ENCODE results near the gene KLF1. TPM values are rescaled to one million over a fixed set of nuclear protein-coding genes. Genes with fewer than 3 reads are reported as not detected.

KLF1 gene
- polyA plus RNA-seq, 2 of the 4 experiments (the other 2 are of a cell fraction), result not detected

- WGBS (ENCODE audit: missing lambda C conversion rate), result 95% methylated on average over 12 of the region's 12 CpGs
- H3K4me1 ChIP-seq, result no peaks in the 10 kb centered on the region
- no peak overlapping the region; the same call in 2 of the 3 replicates for H3K4me3 ChIP-seq
- no peak for ATAC-seq
- no peak for TF ChIP-seq E2F6 (IDR thresholded peaks at IDR 0.05; ENCODE audit: borderline replicate concordance, low read depth)
- no peak for TF ChIP-seq SMC3 (IDR thresholded peaks at IDR 0.05)
- no peak for TF ChIP-seq CHD4 (IDR thresholded peaks at IDR 0.05; ENCODE audit: borderline replicate concordance)
- TF ChIP-seq POLR2A (IDR thresholded peaks at IDR 0.05; ENCODE audit: low read length), result no peak
- TF ChIP-seq USF2 (IDR thresholded peaks at IDR 0.05), result no peak
- no peak for TF ChIP-seq ESRRA (IDR thresholded peaks at IDR 0.05; ENCODE audit: borderline replicate concordance, low read length)
- no peak for TF ChIP-seq ATOH8 (CRISPR knock-in tag; IDR thresholded peaks at IDR 0.05; ENCODE audit: low read depth)
- no peak for TF ChIP-seq GATA3 (IDR thresholded peaks at IDR 0.05; ENCODE audit: borderline replicate concordance)
- no peak for TF ChIP-seq NR3C1 (IDR thresholded peaks at IDR 0.05)
- FAIRE-seq, result no peak
- peak overlapping the region; percentile 65 for H3K4me2 ChIP-seq
- H3K9me3 ChIP-seq, result peaks cover 9% of the 10 kb centered on the region; the same call in 2 of the 3 replicates
- CTCF ChIA-PET, result interaction anchor here (0.6 to 4.5 kb wide), 18 partner anchors 8 to 118 kb away, joined by 3 to 17 read pairs (median 3); partner anchors contain the start of gene RTBDN
- POLR2A ChIA-PET, result interaction anchor here (0.6 kb wide), 1 partner anchor 80 kb away, joined by 3 read pairs; no protein-coding TSS in a partner anchor
- no peak overlapping the region for H3K27ac ChIP-seq
- DNase-seq (ENCODE audit: low read depth in 1 of 2, low spot score in 1 of 2), result no peak
Measured at GRCh38 chr19:12884627-12884925, 2.4 kb downstream of the KLF1 start.

- FAIRE-seq (no peak), ATAC-seq (no peak), DNase-seq (ENCODE audit: low read depth in 1 of 2, low spot score in 1 of 2) (no peak)
- no peak overlapping the region for H3K4me3 ChIP-seq
- TF ChIP-seq CBX2 (IDR thresholded peaks at IDR 0.05; ENCODE audit: borderline replicate concordance, low read depth) (no peak), EP300 (IDR thresholded peaks at IDR 0.05) (no peak), POLR2AphosphoS2 (conservative IDR thresholded peaks at IDR 0.05; ENCODE audit: low read length) (no peak), MAZ (IDR thresholded peaks at IDR 0.05; ENCODE audit: borderline replicate concordance, low read depth, low read length) (no peak), NPAS2 (CRISPR knock-in tag; IDR thresholded peaks at IDR 0.05; ENCODE audit: borderline replicate concordance) (no peak), FOSB (CRISPR knock-in tag; IDR thresholded peaks at IDR 0.05) (no peak), NFE2L2 (conservative IDR thresholded peaks at IDR 0.05; ENCODE audit: low read length) (no peak), HES2 (IDR thresholded peaks at IDR 0.05) (no peak), JUN (IDR thresholded peaks at IDR 0.05) (no peak), HMGXB4 (CRISPR knock-in tag; IDR thresholded peaks at IDR 0.05; ENCODE audit: borderline replicate concordance) (no peak), ZSCAN20 (CRISPR knock-in tag; IDR thresholded peaks at IDR 0.05) (no peak), SMC3 (IDR thresholded peaks at IDR 0.05) (no peak), CEBPB (IDR thresholded peaks at IDR 0.05) (no peak), PBX3 (IDR thresholded peaks at IDR 0.05) (no peak), MAX (IDR thresholded peaks at IDR 0.05) (no peak), KDM5A (IDR thresholded peaks at IDR 0.05) (no peak), CTCF (IDR thresholded peaks at IDR 0.05) (no peak), ZNF302 (CRISPR knock-in tag; IDR thresholded peaks at IDR 0.05) (no peak), CHD2 (IDR thresholded peaks at IDR 0.05; ENCODE audit: low read length, partially characterized antibody) (no peak), CHD4 (IDR thresholded peaks at IDR 0.05; ENCODE audit: borderline replicate concordance) (no peak)
- POLR2A ChIA-PET, result no interaction called here
- H3K4me1 ChIP-seq, result no peaks in the 10 kb centered on the region
- 85% methylated on average over 3 of the region's 3 CpGs for WGBS (ENCODE audit: missing lambda C conversion rate)
- peaks cover 9% of the 10 kb centered on the region; the same call in 2 of the 3 replicates for H3K9me3 ChIP-seq
- no peak overlapping the region for H3K27ac ChIP-seq
- CTCF ChIA-PET, result interaction anchor here (0.6 to 4.5 kb wide), 5 partner anchors 23 to 118 kb away, joined by 3 to 17 read pairs (median 5); partner anchors contain the start of gene RTBDN
- no peak overlapping the region for H3K4me2 ChIP-seq
Measured at GRCh38 chr19:12884202-12884601, 2.8 kb downstream of the KLF1 start.
